Heart left ventricle (tissue), 13 donors: Measurements from ENCODE around the gene CNBP.

ENCODE experiments used
- CTCF ChIP-seq, 12 donors: fragments of 200-600 bp; sonication (generic) in 4 of 12; IDR thresholded peaks; one replicate each; pipeline versions ENCODE4 v1.5.0 to v1.8.0; 2018 to 2022; ENCODE audit warnings: antibody characterized with exemption in 12 of 12, mild to moderate bottlenecking in 5 of 12
- POLR2A ChIP-seq, 2 donors: fragments of 450-650 bp; IDR thresholded peaks; one replicate each; pipeline ENCODE4 v1.6.1; 2017; ENCODE audit warnings: antibody characterized with exemption in 2 of 2, mild to moderate bottlenecking in 2 of 2, moderate library complexity in 2 of 2
- donor health status: ischemic (EF 13 %, LVEDD 7.1; RV severe dilation, severe dysfunction).
- donor health status: DM: no; HTN: yes; CAD: no.
- donor health status: DM: no; HTN: no; CAD: no.
- donor health status: ischemic (EF 25% LVEDD 6.9; RV normal size, moderate dysfunction).
- donor health status: ischemic (EF 25% LVEDD 5.7; RV mildly dilated, moderate dysfunction).
- donor health status: ischemic (EF 35%, LVEDD 5.7; RV mildly dilated, moderate dysfunction).
- donor health status: nonischemic (EF 11% LVEDD 7.7; RV severe dilation, severe dysfunction).
- donor health status: DM: yes; HTN: yes; CAD: no.
- donor health status: PGD.
- donor health status: ischemic (EF 29% LVEDD 5.4; RV normal size, mild dysfunction).
- donor health status: nonischemic (EF 23%, LVEDD 6.1; RV moderate dilation, normal function).

GRCh38 chr3:129197321-129197720 is 13.6 kb upstream of the CNBP start:
- no peak for TF ChIP-seq CTCF (IDR thresholded peaks at IDR 0.05)
- TF ChIP-seq POLR2A (IDR thresholded peaks at IDR 0.05), result no peak
